ENCODE data around the gene C13orf46. TPM values are rescaled to one million over a fixed set of nuclear protein-coding genes. Genes with fewer than 3 reads are reported as not detected.
A peak's percentile ranks its signal among the peaks of the same experiment; 100 is the strongest.

Gene C13orf46
- total RNA-seq, 2 donors from 2014 or later = 0.61 to 3.6 TPM

- ATAC-seq (peak; percentile 78 to 82), DNase-seq (ENCODE audit: low spot score in 2 of 2) (peak; percentile 40 to 55)
- Mint-ChIP-seq H3K27ac (no peak overlapping the region), H3K9me3 (no peaks in the 10 kb centered on the region), H3K36me3 (no peaks in the 10 kb centered on the region)
These were observed 42.9 kb downstream of the C13orf46 start for GRCh38 chr13:113930671-113931637.

- Mint-ChIP-seq H3K9me3 (no peaks in the 10 kb centered on the region), H3K27ac (no peak overlapping the region), H3K36me3 (no peaks in the 10 kb centered on the region)
- DNase-seq (ENCODE audit: low spot score in 2 of 2) (peak in 1 of 2 donors; percentile 37), ATAC-seq (no peak)
These were observed 44.0 kb downstream of the C13orf46 start for GRCh38 chr13:113929628-113930615.

GRCh38 chr13:113928685-113929627, 44.9 kb downstream of the C13orf46 start:
- Mint-ChIP-seq H3K36me3 (no peaks in the 10 kb centered on the region), H3K27ac (no peak overlapping the region), H3K9me3 (no peaks in the 10 kb centered on the region)
- no peak for ATAC-seq
- peak in 1 of 2 donors; percentile 33 for DNase-seq (ENCODE audit: low spot score in 2 of 2)

GRCh38 chr13:113927661-113928581, 46.0 kb downstream of the C13orf46 start:
- no peak overlapping the region for H3K27ac Mint-ChIP-seq

GRCh38 chr13:113926951-113927660, 46.8 kb downstream of the C13orf46 start:
- ATAC-seq (no peak), DNase-seq (ENCODE audit: low spot score in 2 of 2) (peak in 1 of 2 donors; percentile 38)
- no peak overlapping the region for H3K27ac Mint-ChIP-seq
- peaks cover 2% of the 10 kb centered on the region in 2 donors for H3K9me3 Mint-ChIP-seq
- H3K36me3 Mint-ChIP-seq = peaks cover 2 to 4% of the 10 kb centered on the region in 2 donors

More at GRCh38 chr13:113927661-113928581, 46.0 kb downstream of the C13orf46 start:
- H3K9me3 Mint-ChIP-seq = no peaks in the 10 kb centered on the region
- peak in 1 of 2 donors; percentile 53 for DNase-seq (ENCODE audit: low spot score in 2 of 2)
- no peak for ATAC-seq
- no peaks in the 10 kb centered on the region for H3K36me3 Mint-ChIP-seq

GRCh38 chr13:113926301-113926761, 47.5 kb downstream of the C13orf46 start:
- no peak for ATAC-seq
- no peak for DNase-seq (ENCODE audit: low spot score in 2 of 2)
- Mint-ChIP-seq H3K27ac (no peak overlapping the region), H3K36me3 (peaks cover 8 to 10% of the 10 kb centered on the region in 2 donors), H3K9me3 (peaks cover 8 to 10% of the 10 kb centered on the region in 2 donors)

GRCh38 chr13:113924184-113924901, 49.5 kb downstream of the C13orf46 start:
- Mint-ChIP-seq H3K27ac (no peak overlapping the region), H3K36me3 (peaks cover 8 to 10% of the 10 kb centered on the region in 2 donors), H3K9me3 (peaks cover 8 to 13% of the 10 kb centered on the region in 2 donors)
- DNase-seq (ENCODE audit: low spot score in 2 of 2) (no peak), ATAC-seq (no peak)

- no peak for DNase-seq (ENCODE audit: low spot score in 2 of 2)
- Mint-ChIP-seq H3K36me3 (peaks cover 8 to 10% of the 10 kb centered on the region in 2 donors), H3K9me3 (peaks cover 8 to 13% of the 10 kb centered on the region in 2 donors), H3K27ac (no peak overlapping the region)
- ATAC-seq = no peak
These were observed 50.4 kb downstream of the C13orf46 start for GRCh38 chr13:113923376-113924063.

- H3K36me3 Mint-ChIP-seq = peaks cover 8 to 10% of the 10 kb centered on the region in 2 donors
- H3K9me3 Mint-ChIP-seq = peaks cover 8 to 13% of the 10 kb centered on the region in 2 donors
- no peak overlapping the region for H3K27ac Mint-ChIP-seq
- DNase-seq (ENCODE audit: low spot score in 2 of 2) (no peak), ATAC-seq (no peak)
These were observed 51.3 kb downstream of the C13orf46 start for GRCh38 chr13:113922412-113923118.

- H3K9me3 Mint-ChIP-seq = peaks cover 8 to 13% of the 10 kb centered on the region in 2 donors
- H3K27ac Mint-ChIP-seq = no peak overlapping the region
- DNase-seq (ENCODE audit: low spot score in 2 of 2) (no peak), ATAC-seq (no peak)
- peaks cover 8 to 10% of the 10 kb centered on the region in 2 donors for H3K36me3 Mint-ChIP-seq
These were observed 52.1 kb downstream of the C13orf46 start for GRCh38 chr13:113921763-113922162.

- DNase-seq (ENCODE audit: low spot score in 2 of 2) = peak in 1 of 2 donors; percentile 25
- ATAC-seq = no peak
- peaks cover 8 to 10% of the 10 kb centered on the region in 2 donors for H3K36me3 Mint-ChIP-seq
- H3K27ac Mint-ChIP-seq = no peak overlapping the region
- H3K9me3 Mint-ChIP-seq = peaks cover 8 to 13% of the 10 kb centered on the region in 2 donors
These were observed 53.1 kb downstream of the C13orf46 start for GRCh38 chr13:113920606-113921286.

Data from activated naive CD4-positive, alpha-beta T cell treated with anti-CD3 and anti-CD28 coated beads, Interleukin-2, amount 50 U/mL, for 72 hours (primary cell).